NCI-H1092 (cell line): ENCODE data around the gene CHPF.
A peak's percentile ranks its signal among the peaks of the same experiment; 100 is the strongest.

ENCODE experiments used
- DNase-seq: peaks from one replicate; lab custom pipeline; 2025; lab: John Stamatoyannopoulos, UW

CHPF gene

DNA sequence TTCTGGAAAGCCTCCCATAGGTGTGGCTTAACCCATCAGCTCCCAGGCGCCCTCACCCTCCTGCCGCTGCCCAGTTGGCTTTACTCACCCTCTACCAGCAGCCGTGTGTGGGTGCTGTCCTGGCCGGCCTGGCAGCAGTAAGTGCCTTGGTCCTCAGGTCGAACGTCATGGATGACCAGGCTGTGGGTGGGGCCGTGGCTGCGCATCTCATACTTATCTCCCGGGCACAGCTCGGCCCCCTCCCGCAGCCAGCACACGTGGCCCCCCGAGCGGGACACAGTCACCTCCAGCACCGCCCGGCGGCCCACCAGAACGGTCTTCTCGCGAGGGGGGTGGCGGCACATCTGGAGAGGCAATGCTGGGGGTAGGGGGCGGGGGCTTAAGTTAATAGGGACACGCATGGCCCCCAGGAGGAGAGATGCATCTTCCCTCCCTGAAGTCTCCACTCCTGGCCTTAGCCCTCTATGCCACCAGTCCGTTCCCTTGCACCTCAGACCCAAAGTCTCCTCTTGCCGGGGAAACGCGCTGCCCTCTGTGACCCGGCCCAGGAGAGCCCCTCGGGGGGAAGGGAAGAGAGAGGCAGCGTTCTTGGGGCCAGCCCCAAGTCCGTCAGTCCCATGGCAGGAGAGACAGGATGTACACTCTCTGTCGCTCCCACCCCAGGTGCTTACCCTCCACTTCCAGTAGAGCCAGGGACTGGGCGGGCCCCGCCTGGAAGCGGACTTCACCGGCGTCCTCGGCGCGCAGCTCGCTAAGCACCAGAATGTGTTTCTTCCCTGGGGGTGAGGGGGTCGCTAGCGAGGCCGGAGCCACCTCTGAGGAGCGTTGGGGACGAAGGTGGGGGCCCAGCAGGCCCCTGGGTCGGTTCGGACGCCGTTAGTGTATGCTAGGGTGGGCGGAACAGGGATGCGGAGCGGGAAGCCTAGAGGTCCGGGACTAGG lies 8.1 kb upstream of the CHPF start:
- DNase-seq, result no peak

DNA sequence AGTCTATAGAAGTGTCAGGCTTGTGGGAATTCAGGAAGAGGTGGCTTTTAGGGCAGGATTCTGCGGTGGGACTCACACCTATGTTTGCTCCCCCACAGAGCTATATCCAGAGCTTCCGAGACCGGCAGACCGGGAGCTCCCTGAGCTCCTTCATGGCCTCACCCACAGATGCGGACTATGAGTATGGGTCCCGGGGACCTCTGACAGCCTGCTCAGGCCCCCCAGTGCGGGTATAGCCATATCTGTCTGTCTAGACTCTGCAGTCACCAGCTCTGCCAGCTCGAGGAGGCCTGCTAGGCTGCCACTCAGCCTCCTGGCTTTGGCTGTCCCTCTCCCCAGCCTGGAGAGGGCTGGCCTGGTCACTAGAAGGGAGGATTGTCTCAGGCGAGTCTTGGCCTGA lies 6.0 kb upstream of the CHPF start:
- DNase-seq, result no peak

DNA sequence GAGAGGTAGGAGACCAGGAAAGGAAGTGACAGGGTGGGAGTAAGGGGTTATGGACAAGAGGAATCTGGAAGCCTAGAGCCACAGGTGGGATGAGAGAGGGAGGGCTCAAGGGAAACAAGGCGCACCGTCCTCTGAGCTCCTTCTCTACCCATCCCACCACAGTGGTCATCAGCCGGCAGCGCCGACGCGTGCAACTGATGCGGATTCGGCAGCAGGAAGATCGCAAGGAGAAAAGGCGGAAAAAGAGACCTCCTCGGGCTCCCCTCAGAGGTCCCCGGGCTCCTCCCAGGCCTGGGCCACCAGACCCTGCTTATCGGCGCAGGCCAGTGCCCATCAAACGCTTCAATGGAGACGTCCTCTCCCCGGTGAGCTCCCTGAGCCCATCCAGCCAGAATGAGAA lies 5.4 kb upstream of the CHPF start:
- DNase-seq, result no peak

DNA sequence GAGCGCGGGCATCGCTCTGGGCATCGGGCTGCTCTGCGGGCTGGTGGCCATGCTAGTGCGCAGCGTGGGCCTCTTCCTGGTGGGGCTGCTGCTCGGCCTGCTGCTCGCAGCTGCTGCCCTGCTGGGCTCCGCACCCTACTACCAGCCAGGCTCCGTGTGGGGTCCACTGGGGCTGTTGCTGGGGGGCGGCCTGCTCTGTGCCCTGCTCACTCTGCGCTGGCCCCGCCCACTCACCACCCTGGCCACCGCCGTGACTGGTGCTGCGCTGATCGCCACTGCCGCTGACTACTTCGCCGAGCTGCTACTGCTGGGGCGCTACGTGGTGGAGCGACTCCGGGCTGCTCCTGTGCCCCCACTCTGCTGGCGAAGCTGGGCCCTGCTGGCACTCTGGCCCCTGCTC lies 4.0 kb upstream of the CHPF start:
- no peak for DNase-seq

DNA sequence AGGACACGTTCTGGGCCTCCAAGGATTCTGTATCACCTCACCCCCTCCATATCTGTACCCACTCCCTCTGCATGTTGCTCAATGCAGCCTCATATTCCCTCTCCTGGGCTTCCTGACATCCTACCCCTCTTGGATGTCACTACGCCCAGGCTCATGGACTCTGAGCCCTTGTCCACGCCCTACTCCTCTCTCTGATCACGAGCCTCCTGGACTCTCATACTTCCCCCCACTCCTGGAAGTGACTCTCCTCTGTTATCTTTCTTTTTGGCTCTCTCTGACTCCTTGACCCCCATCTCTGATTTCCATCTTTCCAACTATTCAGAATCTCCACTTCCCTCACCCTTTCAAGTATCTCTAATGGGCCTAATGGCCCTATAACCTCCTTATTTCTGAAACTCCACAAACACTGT lies 2.3 kb upstream of the CHPF start:
- DNase-seq, result no peak

DNA sequence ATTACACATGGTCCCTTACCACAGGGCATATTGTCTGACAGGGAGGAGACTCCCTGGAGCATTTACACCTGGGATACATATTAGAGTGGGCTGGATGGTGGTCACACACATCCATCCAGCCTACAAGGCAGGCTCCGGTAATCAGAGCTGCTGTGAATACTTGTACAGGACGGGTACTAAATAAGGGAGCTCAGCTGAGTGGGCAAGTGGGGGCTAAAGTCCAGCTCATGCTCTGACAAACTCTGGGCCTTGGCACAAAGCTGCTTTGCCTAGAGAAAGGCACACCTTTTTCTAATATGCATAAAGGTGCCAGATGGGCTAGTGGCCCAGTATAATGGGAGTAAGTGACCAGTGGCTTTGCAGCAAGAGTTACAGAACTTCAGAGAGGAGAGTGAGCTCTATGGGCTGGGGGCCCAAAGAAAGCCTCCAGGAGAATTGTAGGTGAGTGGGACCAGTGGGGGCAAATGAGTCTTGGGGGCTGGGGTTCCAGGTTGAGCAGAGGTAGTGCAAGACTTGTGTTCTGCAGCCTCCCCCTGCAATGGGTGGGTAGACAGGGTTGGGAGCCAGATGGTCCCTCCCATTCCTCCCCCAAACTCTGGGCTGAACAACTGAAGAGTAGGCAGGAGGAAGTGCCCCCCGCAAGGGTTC lies 1.8 kb upstream of the CHPF start:
- DNase-seq, result no peak

DNA sequence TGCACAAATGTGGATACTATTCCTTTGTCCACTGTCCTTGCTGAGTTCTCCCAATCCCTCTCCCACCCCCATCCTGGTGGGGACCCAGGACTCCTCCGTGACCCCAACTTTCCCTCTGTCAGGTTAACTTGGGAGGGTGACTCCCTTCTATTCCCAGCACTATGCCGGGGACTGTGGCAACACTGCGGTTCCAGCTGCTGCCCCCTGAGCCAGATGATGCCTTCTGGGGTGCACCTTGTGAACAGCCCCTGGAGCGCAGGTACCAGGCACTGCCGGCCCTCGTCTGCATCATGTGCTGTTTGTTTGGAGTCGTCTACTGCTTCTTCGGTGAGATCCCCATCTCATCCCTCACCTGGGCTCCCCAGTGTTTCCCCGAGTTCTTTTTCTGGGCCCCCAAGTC lies 958 bp upstream of the CHPF start:
- DNase-seq, result no peak

DNA sequence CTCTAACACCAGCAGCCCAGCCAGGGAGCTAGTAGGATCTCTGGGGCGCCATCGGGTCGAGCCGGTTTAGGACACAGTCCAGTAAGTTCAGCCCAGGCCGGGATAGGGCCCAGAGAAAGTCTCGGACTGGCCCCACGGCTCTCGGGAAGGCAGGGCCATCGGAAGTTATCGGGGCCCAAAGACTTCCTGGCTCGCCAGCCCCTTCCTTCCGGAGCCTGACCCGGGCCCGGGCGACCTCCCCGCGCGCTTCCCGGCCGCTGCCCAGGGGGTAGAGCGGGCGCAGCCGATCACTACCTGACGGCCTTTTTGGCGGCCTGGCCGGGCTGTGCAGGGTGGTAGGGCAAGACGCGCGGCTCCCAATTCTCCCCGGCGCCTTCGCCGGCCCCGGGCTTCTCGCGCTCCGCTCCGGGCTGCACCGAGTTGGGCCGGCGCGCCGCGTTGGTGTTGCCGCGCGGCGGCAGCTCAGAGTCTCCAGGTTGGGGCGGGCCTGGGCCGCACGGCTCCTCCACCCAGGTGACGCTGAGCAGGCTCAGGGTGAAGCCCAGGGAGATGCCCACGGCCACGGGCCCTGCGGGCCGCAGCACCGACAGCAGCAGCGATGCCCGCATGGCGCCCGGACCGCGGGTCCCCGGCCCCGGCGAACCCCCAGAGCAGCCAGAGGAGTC lies 546 bp downstream of the CHPF start:
- DNase-seq, result no peak

DNA sequence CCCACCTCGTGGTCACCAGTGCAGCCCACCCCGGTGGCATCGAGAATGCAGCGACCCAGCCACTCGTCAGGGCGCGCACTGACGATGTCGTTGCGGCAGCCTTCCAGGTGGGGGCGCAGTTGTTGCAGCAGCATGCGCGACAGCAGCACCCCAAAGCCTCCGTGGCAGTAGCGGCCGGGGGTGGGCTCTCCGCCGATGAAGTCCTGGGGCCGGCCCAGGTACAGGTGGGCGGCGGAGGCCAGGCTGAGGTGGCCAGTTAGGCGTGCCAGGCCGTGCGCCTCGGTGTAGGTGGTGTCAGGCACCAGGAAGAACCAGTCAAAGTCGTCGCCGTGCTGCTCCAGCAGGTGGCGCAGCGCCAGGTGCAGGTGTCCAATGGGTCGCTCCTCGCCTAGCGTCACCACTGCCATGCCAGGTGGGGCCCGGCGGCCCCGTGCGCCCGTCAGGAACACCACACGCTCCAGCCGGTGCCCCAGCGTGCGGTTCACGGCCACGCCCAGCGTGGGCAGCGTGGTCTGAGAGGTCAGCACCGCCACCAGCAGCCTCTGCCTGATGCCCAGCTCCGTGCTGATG lies 1.9 kb downstream of the CHPF start:
- peak; percentile 55 for DNase-seq

DNA sequence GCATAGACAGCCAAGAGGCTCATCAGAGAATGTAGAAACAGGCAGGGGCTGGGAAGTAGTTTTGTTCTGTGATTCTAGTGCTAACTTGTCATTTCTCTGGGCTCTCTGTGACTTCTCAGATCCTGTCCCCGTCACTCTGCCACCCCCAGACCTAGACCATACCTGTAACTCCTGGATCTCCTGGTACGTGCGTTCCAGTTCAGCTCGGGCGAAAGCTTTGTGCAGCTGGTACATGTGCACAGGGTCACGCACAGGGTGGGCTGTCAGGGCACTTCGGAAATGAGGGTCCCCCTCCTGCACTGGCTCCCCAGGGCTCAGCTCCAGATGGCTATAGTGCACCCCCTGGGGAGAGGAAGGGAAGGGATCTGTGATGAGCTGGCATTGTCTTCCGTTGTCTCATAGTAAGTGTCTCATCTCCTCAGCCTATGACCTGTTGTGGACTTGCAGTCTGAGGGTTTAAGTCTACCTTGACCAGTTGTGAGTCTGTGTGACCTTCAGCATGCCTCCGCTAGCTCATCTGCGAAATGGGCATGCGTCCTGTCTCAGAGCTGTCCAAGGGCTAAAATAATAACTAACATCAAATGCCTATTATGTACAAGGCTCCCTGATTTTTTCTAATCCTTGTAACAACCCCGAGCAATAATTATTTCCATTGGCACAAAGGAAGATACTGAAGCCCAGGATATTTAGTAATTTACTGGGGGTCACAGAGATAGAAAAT lies 2.7 kb downstream of the CHPF start:
- DNase-seq, result no peak

DNA sequence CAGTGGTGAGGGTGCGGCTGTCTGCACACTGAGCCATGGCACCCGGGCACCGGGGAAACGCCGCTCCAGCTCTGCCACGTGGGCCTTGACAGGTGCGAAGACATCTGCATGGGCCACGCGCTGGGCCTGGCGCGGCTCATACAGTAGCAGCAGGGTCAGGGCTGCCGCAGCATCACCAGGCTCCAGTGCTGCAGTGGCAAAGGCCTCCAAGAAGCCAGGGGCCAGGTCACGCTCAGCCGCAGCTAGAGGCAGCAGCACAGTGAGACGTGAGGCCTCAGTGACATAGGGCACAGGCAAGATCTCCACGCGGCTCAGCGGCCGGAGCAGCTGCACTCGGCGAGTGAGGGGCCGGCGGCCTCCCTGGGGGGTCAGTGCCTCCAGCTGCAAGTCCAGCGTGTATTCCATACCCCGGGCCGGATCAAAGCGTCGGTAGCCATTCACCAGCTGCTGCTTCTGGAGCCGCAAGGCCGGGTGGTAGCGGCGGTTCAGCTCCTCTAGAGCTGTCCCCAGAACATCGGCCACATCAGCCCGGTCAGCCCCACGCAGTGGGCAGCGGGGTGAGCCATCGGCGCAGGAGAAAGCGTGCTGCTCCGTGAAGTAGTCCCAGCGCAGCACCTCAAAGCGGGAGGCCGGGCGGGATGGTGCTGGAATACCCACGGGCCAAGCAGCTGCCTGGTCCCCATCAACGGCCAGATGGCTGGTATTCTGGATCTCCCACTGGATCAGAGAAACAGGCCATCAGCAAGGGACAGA lies 3.5 kb downstream of the CHPF start:
- DNase-seq, result no peak

DNA sequence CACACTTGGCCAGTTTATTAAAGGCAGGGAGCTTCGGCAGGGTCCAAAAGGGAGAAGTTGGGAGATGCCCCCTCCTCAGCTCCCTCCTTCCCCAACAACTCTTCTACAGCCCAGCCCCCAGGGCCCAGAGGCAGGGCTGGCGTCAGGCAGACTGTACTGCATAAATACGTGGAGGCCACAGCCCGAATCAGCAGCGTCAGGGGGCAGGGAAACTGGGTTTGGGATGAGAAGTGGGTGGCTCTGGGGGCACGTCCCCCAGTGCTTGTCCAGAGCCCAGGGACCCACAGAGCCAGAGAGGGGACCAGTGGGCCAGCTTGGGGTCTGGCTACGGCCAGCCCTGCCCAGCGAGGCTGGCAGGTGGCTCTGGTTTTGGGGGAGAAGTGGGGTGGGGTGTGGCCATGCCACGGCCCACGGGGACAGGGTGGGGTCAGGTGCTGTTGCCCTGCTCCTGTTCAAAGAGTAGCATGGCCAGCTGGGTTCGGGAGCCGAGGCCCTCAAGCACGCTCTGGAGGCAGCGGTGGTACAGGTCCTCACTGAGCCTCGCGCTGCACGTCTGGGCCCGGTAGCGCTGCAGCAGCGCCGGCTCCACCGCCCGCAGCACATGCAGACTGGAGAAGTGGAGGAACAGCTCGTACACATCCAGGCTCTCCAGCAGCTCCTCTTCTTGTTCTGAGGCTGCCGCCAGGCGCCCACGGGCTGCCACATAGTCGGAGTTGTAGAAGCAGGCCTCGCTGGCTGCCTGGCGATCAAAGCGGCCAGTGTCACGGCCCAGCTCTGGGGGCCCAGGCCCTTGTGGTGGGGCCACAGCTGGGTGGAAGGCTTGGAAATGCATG lies 4.4 kb downstream of the CHPF start:
- no peak for DNase-seq

DNA sequence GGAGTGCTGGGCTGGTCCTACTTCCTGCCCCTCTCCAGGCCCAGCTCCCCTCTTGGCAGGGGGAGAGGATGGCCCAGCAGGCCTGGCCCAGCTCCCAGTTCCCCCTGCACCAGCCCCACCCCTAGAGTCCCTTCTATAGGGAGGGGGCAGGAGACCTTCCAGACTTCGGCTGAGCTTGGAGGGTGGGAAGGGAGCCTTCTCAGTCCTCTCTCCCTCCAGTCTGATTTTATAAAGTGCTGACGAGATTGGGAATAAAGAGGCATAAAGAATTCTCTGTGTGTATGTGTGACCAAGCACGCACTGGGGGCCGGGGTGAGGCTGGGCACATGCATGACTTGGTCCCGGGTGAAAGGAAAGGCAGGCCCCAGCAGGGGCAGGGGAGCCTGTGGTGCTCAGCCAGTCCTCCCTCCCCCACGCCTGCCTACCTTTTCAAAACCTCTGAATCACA lies 5.1 kb downstream of the CHPF start:
- DNase-seq, result no peak

DNA sequence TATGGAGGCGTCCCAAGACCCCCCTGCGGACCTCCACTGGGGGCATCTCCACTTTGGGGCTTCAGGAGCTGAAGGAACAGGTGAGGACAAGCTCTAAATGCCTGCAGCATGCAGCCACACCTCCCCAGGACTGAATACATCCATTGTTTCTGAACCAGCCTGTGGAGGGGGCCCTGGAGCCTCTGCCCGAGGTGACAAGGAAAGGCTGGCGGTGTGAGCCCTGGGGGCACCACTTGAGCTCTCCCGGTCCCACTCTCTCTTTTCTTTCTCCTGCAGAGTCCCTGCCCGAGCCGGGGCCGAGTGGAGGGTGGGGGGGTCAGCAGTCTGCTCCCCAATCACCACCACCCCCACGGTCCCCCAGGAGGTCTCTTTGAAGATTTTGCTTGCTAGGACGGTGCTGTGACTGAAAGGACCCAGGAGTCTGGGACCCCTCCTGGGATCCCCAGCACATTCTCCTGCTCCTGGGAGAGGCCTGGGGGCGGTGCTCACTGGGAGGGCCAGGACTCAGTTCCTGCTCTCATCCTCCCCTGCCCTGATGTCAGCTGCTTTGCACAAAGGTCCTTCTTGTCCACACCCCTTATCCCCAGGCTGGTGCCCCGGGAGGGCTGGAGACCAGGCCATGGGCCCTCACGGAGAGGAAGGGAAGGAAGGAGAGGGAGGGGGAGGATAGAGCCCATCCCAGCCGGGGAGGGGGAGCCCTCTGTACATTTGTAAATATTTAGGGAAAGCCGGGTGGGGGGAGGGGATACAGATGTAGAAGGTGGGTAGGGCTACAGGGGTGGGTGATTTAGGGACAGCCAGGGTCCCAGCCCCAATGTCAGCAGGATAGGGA lies 5.7 kb downstream of the CHPF start:
- DNase-seq, result no peak

DNA sequence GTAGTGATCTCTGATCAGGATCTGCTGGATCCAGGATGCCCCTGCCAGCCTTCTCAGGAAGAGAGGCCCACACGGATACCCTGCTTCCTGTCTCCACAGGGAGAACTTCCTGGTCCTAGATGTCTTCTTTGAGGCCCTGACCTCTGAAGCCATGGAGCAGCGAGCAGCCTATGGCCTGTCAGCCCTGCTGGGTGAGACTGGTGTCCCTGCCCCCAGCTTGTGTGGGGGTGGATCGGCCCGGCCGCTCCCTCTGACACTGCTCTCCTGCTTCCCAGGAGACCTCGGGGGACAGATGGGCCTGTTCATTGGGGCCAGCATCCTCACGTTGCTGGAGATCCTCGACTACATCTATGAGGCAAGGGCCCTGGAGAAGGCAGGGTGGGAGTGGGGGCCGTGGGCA lies 6.6 kb downstream of the CHPF start:
- DNase-seq, result no peak

DNA sequence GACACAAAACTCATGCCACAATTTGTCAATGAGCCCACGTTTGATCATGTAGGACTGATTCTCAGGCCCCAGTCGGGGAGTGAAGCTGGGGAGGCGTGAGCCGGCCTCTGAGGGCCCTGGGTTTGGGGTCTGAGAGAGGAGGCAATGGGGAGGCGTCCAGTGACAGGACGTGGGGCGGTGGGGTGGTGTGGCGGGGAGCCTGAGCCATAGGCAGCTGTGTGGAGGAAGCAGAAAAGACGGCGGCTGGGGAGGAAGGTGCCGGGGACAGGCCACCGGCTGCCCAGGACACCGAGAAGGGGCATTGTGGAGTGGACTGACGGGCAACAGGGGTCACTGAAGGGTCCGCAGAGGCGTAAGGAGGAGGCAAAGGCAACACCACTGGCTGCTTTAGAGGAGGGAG lies 7.2 kb downstream of the CHPF start:
- DNase-seq, result no peak

DNA sequence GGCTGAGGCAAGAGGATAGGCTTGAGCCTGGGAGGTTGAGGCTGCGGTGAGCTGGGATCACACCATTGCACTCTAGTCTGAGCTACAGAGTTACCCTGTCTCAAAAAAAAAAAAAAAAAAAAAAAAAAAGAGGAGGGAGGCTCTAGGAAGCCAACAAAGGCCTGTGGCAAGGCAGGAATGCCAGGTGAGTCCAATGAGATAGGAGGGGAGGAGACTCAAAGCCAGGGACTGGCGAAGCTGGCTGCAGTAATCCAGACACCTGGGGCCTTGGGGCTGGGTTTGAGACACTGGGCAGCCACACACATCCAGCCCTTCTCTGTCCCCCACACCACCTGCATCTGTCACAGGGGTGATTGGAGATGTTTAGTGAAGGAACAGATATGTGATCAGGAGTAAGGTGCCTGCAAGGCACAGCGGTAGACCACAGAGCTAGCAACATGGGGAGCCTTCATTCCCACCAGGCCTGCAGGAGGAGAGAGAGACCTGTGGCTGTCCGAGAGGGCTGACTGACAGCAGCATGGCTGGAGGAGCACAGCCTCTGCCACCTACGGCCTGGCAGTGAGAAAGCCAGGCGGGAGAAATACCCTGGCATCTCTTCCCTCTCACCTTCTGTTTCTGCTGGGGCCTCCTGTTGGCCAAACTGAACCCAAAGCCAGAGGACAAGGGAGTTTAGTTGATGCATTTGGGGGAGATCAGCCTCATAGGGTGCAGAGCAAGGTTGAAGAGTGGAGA lies 9.5 kb downstream of the CHPF start:
- no peak for DNase-seq

DNA sequence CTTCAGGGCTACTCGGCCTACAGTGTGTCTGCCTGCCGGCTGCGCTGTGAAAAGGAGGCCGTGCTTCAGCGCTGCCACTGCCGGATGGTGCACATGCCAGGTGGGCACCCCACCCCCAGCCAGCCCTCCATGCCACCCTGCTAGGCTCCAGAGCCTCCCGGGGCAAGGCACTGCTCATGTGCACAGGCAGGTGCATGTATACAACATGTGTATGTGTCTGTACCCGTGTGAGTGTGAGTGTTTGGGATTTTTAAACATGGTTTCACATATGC lies 11.3 kb downstream of the CHPF start:
- no peak for DNase-seq
